Vagina (tissue), 2 donors: ENCODE measurements around the gene APOC4.

Experiments used
- CTCF ChIP-seq, 3 experiments: fragments of 450-650 bp in 2 of 3; fragments of 200-600 bp in 1 of 3; sonication (generic) in 1 of 3; IDR thresholded peaks; one replicate each; pipeline ENCODE4 v1.5.1; 2017 to 2019; ENCODE audit warnings: antibody characterized with exemption in 3 of 3, mild to moderate bottlenecking in 2 of 3, moderate library complexity in 2 of 3
- POLR2A ChIP-seq, 2 donors: fragments of 450-650 bp; IDR thresholded peaks; one replicate each; pipeline ENCODE4 v1.6.1; 2017; ENCODE audit warnings: antibody characterized with exemption in 2 of 2, mild to moderate bottlenecking in 2 of 2, moderate library complexity in 2 of 2

GRCh38 chr19:44943801-44944249 is 1.8 kb downstream of the APOC4 start:
- no peak for TF ChIP-seq CTCF (IDR thresholded peaks at IDR 0.05)
- no peak for TF ChIP-seq POLR2A (IDR thresholded peaks at IDR 0.05)
